Neuron (in vitro differentiated cells): ENCODE measurements around the gene AMOTL2.

Experiments
- H2AFZ ChIP-seq: one replicate; pipeline ENCODE4 v1.6.1; 2013; ENCODE audit warnings: low read depth, mild to moderate bottlenecking, inconsistent platforms, low read length, moderate library complexity
- H3K27me3 ChIP-seq: one replicate; pipeline ENCODE4 v1.6.1; 2013; ENCODE audit warnings: low read length; ENCODE audit not compliant: insufficient read depth
- H3K36me3 ChIP-seq: one replicate; pipeline ENCODE4 v1.6.1; 2013; ENCODE audit warnings: low read length; ENCODE audit not compliant: insufficient read depth
- H3K4me1 ChIP-seq: one replicate; pipeline ENCODE4 v1.6.1; 2013; ENCODE audit warnings: low read length; ENCODE audit not compliant: insufficient read depth
- H3K4me3 ChIP-seq: 2 replicates; pipeline ENCODE4 v1.5.1; 2013; ENCODE audit warnings: mild to moderate bottlenecking, low read length, moderate library complexity
- H3K9me3 ChIP-seq: one replicate; pipeline ENCODE4 v1.6.1; 2013; ENCODE audit warnings: low read length

AMOTL2 gene

DNA sequence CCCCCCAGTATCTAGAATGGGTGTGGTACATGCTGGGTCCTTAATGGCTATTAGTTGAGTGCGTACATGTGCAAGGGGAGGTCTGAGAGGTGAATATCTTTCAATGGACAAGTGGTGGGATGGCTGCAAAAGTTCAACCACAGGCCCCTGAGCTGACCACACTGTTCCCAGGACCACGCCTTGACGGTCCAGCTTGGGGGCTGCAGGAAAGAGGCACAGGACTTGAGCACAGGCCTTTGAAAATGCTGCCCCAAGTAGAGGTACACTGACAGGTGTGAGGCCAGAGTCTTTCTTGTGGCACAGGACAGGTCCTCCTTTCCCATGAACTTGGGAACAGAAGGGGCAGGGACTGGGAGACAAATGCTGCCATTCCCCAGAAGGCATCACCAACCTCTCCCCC, 24.0 kb downstream of the AMOTL2 start:
- H3K36me3 ChIP-seq = peaks cover 16% of the 10 kb centered on the region
- H3K27me3 ChIP-seq = no peaks in the 10 kb centered on the region
- no peaks in the 10 kb centered on the region for H3K4me1 ChIP-seq
- H3K9me3 ChIP-seq = no peaks in the 10 kb centered on the region
- H2AFZ ChIP-seq = no peak overlapping the region
- H3K4me3 ChIP-seq = no peak overlapping the region

DNA sequence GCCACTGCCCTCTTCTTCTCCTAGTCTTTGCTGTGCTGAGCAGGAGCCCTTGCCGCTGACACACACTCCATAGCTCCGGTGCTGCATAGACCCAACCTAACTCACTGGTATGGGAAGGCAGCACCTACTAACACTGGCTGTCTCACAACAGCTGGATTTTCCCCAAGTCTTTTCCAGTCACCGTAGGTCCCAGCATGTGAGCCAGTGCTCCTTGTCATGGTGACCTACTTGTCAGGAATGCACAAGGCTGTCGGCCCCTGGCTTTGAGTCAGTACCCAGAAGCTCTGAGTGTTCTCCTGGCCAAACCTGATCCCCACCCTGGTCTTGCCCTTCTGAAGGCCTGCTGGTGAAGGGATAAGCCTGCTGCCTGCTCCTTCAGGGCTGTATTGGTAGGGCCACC, 25.7 kb downstream of the AMOTL2 start:
- H3K4me3 ChIP-seq = no peak overlapping the region
- H2AFZ ChIP-seq = no peak overlapping the region
- no peaks in the 10 kb centered on the region for H3K9me3 ChIP-seq
- H3K27me3 ChIP-seq = no peaks in the 10 kb centered on the region
- no peaks in the 10 kb centered on the region for H3K4me1 ChIP-seq
- peaks cover 3% of the 10 kb centered on the region for H3K36me3 ChIP-seq

DNA sequence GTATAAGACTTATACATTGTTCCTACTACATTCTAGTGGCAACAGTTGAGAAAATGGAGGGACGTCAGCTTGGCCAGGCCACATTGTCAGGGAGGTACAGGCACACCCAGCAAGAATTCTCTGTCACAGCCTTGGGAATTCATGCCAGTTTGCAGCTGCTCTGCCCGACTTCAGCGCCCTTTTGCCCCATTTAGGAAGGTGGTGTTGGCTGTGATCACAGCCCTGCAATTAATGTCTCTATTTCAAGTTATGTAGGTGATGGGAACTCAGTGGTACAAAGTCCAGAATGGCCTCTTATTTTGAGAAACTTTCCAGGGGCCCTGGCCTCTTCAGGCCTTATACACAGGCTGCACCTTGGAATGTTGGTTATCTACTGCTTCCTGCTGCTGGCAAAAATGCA, 26.7 kb downstream of the AMOTL2 start:
- Histone ChIP-seq H3K9me3 (no peaks in the 10 kb centered on the region), H3K27me3 (no peaks in the 10 kb centered on the region), H2AFZ (no peak overlapping the region), H3K36me3 (peaks cover 3% of the 10 kb centered on the region), H3K4me1 (no peaks in the 10 kb centered on the region), H3K4me3 (no peak overlapping the region)

DNA sequence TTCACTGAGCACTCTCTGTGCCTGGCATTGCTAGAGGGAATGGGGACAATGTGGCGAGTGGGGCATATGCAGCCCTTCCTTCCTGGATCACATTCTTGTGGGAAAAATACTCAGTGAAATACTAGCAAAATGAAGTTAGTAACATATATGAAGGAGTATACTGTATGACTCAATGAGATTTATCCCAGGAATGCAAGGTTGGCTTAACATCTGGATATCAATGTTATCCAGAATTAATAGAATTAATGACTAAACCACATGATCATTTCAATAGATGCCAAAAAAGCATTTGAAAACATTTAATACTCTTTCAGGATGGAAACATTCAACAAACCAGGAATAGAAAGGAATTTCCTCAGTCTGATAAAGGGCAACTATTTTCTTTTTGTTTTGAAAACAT, 27.5 kb downstream of the AMOTL2 start:
- no peak overlapping the region for H3K4me3 ChIP-seq
- no peaks in the 10 kb centered on the region for H3K4me1 ChIP-seq
- H3K9me3 ChIP-seq = no peaks in the 10 kb centered on the region
- H3K27me3 ChIP-seq = no peaks in the 10 kb centered on the region
- H3K36me3 ChIP-seq = peaks cover 3% of the 10 kb centered on the region
- H2AFZ ChIP-seq = no peak overlapping the region

DNA sequence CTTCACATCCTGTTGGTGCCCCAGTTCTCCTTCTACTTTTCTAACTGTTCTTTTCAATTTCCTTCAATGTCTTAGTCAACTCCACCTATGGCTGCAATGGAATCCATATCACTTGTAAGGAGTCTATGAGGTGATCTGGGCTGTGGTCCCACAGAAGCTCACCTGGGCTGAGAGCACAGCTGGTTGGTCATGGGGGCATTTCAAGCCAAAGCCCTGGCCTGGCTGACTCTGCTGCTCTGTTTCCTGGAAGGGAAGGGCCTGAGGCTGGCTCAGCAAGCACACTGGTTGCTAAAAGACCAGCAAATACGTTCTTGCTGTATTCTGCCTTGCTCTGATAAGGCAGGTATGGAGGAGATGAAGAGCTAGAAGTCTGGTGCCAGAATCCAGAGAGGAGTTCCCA, 29.0 kb downstream of the AMOTL2 start:
- Histone ChIP-seq H3K4me3 (no peak overlapping the region), H2AFZ (no peak overlapping the region), H3K36me3 (no peaks in the 10 kb centered on the region), H3K4me1 (peaks cover 6% of the 10 kb centered on the region), H3K27me3 (no peaks in the 10 kb centered on the region), H3K9me3 (no peaks in the 10 kb centered on the region)

DNA sequence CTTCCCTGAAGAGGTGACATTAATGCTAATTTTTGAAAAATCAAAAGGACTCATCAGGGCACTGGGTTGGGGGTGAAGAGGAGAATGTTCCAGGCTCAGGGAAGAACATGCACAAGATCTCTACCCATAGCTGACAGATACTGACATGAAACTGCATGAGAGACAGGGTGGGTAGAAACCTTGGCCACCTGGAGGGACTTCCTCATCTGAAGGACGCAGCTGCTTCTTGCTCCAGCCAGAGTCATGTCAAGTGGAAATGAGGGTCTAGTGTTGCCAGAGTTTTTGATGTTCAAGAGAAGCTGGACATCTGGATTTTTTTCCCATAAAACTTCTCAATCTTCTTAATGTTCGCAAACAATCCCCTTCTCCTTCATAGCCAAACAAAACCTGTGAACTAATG, 29.7 kb downstream of the AMOTL2 start:
- no peaks in the 10 kb centered on the region for H3K27me3 ChIP-seq
- H3K4me1 ChIP-seq = peaks cover 6% of the 10 kb centered on the region
- no peaks in the 10 kb centered on the region for H3K36me3 ChIP-seq
- H2AFZ ChIP-seq = no peak overlapping the region
- H3K4me3 ChIP-seq = no peak overlapping the region
- H3K9me3 ChIP-seq = no peaks in the 10 kb centered on the region

DNA sequence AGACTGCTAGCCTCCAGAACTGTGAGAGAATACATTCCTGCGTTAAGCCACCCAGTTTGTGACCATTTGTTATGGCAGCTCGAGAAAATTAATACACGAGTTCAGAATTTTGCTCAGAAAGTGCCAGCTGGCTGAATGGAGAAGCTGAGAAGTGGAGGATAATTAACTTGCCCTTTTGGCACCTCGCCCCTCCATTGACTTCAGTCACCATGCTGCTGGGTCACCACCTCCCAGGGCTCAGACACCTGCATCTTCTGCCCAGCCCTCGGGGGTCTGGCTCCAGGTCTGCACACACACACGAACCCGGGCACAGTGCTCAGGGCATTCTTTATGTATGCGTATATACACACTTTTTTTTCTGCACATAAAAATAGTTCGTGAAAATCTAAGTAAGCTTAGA, 32.0 kb downstream of the AMOTL2 start:
- H3K4me1 ChIP-seq = peaks cover 6% of the 10 kb centered on the region
- H3K4me3 ChIP-seq = no peak overlapping the region
- no peaks in the 10 kb centered on the region for H3K27me3 ChIP-seq
- no peak overlapping the region for H2AFZ ChIP-seq
- H3K9me3 ChIP-seq = no peaks in the 10 kb centered on the region
- H3K36me3 ChIP-seq = no peaks in the 10 kb centered on the region

DNA sequence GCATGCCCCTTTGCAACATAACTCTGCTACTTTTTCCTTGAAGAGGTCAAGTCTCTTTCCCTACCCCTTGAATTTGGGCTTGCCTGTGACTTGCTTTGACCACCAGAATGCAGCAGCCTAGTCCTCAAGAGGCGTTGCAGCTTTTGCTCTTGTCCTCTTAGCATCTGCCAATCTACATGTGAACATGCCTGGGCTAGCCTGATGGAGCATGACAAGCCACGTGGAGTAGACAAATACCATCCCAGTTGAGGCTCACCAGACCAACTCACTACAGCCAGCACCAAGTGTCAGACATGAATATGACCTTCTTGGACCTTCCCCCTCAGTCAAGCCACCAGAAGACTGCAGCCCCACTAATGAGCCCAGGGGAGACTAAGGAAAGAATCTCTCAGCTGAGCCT, 32.9 kb downstream of the AMOTL2 start:
- Histone ChIP-seq H3K36me3 (no peaks in the 10 kb centered on the region), H2AFZ (no peak overlapping the region), H3K4me1 (peaks cover 6% of the 10 kb centered on the region)

DNA sequence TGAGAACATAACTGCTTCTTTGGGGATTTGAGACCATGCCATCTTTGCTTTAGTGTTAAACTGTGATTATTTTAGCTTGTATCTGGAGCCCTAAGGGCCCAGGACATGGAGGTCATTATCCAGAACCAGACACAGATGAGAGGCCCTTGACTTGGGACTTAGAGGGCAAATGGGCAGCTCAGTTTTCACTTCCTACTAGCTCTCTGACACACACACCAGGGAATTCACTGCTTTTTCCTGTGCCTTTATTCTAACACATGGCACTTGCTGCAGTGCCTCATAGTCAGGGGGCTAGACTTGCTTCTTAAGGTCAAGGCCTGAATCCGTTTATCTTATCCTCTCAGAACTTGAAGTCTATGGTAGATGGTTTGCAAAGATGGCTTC, 33.3 kb downstream of the AMOTL2 start:
- no peaks in the 10 kb centered on the region for H3K27me3 ChIP-seq
- H3K9me3 ChIP-seq = no peaks in the 10 kb centered on the region
- no peaks in the 10 kb centered on the region for H3K36me3 ChIP-seq
- no peak overlapping the region for H2AFZ ChIP-seq
- H3K4me1 ChIP-seq = peaks cover 6% of the 10 kb centered on the region
- no peak overlapping the region for H3K4me3 ChIP-seq

More for the DNA sequence above, 32.9 kb downstream of the AMOTL2 start:
- H3K27me3 ChIP-seq = no peaks in the 10 kb centered on the region
- no peaks in the 10 kb centered on the region for H3K9me3 ChIP-seq
- H3K4me3 ChIP-seq = no peak overlapping the region

DNA sequence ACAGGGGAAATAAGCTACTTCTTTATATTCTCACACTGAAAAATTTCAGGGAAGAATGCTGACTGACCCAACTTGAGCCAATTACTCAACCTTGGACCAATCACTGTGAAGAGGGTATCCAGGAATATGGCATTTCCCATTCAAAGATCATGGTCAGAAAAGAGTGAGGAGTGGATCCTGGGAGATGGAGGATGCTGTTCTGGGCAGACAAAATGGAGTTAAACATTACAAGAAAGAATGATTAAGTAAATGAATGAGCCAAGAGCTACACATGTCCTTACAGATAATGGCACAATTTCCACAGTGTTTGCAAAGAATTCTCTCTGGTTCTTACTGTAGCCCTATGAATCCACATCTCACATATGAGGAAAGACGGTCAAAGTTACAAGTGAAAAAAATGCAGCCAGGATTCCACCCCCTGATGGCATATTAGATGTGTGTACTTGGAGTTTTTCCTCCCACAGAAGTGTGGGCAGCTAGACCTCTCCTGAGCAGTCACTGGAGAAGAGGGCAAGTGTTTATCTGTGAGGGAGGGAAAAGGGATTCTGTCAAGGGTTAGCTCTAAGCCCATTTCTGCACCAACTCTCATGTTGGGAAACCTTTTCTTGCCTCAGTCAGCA, 33.8 kb downstream of the AMOTL2 start:
- no peak overlapping the region for H3K4me3 ChIP-seq
- no peaks in the 10 kb centered on the region for H3K9me3 ChIP-seq
- no peak overlapping the region for H2AFZ ChIP-seq
- no peaks in the 10 kb centered on the region for H3K27me3 ChIP-seq
- H3K36me3 ChIP-seq = no peaks in the 10 kb centered on the region
- peaks cover 6% of the 10 kb centered on the region for H3K4me1 ChIP-seq

DNA sequence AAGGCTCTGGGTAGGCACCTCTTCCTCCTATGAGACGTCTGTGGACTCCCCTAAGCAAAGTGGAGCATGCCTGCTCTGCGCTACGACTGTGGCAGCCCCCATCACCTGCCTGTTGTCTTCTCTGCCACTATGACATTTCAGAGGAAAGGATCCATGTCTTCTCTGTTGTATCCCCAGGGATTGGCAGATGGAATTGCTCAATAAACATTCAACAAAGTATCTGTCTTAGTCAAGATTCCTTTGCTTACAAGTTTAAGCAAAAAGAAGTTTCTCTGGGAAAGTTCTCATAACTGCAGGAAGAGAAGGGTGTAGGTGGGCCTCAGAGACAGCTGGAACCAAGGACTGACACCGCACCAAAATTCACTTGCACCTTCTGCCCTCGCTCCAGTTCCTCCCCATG, 34.3 kb downstream of the AMOTL2 start:
- Histone ChIP-seq H2AFZ (no peak overlapping the region), H3K9me3 (no peaks in the 10 kb centered on the region), H3K4me1 (peaks cover 6% of the 10 kb centered on the region), H3K36me3 (no peaks in the 10 kb centered on the region), H3K4me3 (no peak overlapping the region), H3K27me3 (no peaks in the 10 kb centered on the region)

DNA sequence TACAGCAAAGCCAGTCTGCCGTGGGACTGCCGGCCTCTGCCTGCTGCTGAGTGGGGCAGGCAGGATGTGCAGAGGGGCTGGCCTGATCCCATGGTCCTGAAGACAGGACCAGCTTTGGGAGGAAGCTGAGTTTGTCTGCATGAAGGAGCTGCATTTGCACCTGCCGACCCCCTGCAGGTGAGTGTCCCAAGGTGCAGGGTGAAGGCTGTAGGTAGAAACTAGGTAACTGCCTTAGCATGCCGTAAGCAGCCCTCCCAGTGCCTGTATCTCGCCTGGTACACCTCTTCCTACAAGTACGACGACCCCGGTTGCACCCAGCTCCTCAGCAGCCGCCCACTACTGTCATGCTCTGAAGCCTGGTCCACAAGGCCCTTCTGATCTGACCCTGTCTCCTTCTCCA, 34.9 kb downstream of the AMOTL2 start:
- Histone ChIP-seq H2AFZ (no peak overlapping the region), H3K36me3 (no peaks in the 10 kb centered on the region), H3K4me3 (no peak overlapping the region), H3K4me1 (peaks cover 6% of the 10 kb centered on the region), H3K9me3 (no peaks in the 10 kb centered on the region), H3K27me3 (no peaks in the 10 kb centered on the region)

DNA sequence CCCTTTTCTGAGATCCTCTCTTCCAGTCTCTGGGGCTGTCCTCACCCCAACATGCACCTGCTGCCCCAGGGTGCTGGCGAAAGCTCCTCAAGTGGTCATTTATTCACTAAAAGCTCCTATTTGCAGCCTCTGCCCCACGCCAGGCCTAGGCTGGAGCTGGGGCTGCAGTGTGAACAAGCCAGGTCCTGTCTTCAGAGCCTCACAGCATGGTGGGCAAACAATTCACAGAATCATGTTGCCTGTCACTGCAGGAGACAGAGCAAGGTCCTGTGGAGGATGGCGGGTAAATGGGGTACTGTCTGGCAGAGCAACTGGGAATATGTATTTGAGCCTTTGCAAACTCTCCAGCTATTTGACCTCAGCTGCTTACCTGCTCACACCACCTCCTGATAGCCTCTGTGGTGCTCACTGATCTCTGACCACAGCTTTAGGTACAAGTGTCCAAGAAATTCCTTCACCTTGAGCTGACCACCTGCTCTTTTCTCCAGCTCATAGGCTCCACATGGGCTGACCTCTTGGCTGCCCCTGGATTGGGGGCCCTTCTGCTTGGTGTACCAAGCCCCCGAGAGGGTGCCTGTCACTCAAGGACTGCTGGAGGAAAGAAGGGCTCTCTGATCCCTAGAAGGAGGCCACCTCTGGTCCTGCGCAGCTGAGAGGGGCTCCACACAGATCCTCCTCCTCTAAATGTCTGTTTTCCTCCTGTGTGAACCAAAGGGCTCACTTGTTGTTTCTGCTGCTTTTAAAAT, 35.6 kb downstream of the AMOTL2 start:
- Histone ChIP-seq H3K27me3 (no peaks in the 10 kb centered on the region), H3K36me3 (no peaks in the 10 kb centered on the region), H3K9me3 (no peaks in the 10 kb centered on the region), H3K4me3 (no peak overlapping the region), H2AFZ (no peak overlapping the region), H3K4me1 (peaks cover 13% of the 10 kb centered on the region)

DNA sequence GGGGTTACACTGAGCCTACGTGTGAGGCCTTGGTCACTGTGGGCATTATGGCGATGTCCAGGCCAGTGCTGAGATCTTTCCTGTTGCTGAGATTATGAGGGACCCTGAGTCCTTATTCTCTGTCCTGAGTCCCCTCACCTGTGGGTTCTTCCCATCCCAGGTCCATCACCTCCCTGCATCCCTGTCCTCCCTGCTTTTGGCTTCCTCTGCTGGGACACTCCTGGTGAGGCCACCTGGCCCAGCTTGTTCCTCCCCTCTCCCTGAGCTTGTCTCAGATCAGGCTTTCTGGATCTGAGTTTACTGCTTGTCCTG, 36.1 kb downstream of the AMOTL2 start:
- Histone ChIP-seq H3K36me3 (no peaks in the 10 kb centered on the region), H3K27me3 (no peaks in the 10 kb centered on the region), H3K9me3 (no peaks in the 10 kb centered on the region), H2AFZ (no peak overlapping the region), H3K4me1 (peaks cover 18% of the 10 kb centered on the region), H3K4me3 (no peak overlapping the region)
